Activated CD4-positive, alpha-beta T cell treated with anti-CD3 and anti-CD28 coated beads, Interleukin-2, Interleukin-4, amounts not matched to agents 100 ng/mL and 50 ng/mL, durations not matched to agents 16 hours and 8 hours (primary cell): ENCODE measurements around the gene MS4A3.
"Not testable (repeated sequence)": the region's sequence is repeated elsewhere in the genome, so short reads cannot be mapped to it uniquely, and the experiment has no call there.

Source experiments
- DNase-seq: peaks from one replicate; pipeline ENCODE4 v3.0.0-alpha.2; 2020; ENCODE audit warnings: low spot score

Gene MS4A3

DNA sequence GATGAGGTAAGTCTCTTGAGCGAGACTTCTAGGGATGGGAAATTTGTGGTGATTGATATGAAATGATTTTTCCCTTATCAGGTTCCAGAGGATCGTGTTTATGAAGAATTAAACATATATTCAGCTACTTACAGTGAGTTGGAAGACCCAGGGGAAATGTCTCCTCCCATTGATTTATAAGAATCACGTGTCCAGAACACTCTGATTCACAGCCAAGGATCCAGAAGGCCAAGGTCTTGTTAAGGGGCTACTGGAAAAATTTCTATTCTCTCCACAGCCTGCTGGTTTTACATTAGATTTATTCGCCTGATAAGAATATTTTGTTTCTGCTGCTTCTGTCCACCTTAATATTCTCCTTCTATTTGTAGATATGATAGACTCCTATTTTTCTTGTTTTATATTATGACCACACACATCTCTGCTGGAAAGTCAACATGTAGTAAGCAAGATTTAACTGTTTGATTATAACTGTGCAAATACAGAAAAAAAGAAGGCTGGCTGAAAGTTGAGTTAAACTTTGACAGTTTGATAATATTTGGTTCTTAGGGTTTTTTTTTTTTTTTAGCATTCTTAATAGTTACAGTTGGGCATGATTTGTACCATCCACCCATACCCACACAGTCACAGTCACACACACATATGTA, 39.1 kb downstream of the MS4A3 start:
- no peak for DNase-seq

DNA sequence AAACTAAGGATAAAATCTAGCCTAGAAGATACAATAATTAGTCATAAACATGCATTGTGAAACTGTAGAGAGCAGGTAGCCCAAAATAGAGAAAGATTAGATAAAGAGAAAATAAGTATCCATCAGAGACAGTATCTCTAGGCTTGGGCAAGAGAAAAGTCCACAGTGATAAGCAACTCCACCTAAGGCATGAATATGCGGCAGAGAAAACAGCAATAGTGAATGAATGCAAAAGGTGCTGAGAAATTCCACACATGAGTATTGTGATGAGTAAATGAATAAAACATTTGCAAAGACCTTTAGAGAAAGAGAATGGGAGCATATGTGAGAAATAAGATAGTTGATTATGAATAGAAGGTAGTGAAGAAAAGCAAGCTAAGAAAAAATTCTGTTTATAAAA, 40.7 kb downstream of the MS4A3 start:
- DNase-seq = no peak

DNA sequence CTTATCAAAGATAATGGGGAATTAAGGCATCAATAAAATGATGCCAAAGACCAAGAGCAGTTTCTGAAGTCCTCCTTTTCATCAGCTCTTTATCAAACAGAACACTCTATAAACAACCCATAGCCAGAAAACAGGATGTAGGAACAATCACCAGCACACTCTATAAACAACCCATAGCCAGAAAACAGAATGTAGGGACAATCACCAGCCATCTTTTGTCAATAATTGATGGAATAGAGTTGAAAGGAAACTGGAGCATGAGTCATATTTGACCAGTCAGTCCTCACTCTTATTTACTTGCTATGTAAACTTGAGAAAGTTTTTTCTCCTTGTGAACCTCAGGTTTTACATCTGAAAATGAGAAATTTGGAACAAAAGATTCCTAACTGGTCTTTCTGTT, 42.0 kb downstream of the MS4A3 start:
- DNase-seq = no peak

DNA sequence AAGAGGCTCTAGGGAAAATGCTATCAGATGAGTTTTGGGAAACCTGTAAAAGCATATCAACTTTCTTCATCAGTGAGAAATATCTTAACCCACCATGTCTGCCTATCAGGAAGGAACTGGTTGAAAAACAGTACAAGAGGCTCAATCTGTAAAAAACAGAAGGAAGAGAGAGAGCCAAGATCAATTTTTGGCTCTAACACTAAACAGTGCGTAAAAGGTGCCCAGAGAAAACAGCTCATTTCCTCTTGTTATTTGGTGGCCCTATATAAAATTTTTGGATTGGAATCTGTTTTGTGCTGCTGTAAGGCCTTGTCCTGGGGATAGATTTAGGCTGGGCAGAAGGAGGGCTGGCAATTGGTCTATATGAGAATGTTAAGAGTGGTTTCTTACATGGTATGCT, 44.1 kb downstream of the MS4A3 start:
- no peak for DNase-seq

DNA sequence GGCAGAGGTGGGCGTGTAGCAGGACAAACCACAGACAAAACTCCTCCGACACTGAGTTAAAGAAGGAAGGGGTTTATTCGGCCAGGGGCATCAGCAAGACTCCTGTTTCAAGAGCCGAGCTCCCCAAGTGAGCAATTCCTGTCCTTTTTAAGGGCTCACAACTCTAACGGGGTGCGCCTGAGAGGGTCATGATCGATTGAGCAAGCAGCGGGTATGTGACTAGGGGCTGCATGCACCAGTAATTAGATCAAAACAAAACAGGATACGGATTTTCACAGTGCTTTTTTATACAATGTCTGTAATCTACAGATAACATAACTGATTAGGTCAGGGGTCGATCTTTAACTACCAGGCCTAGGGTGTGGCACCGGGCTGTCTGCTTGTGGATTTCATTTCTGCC, 44.9 kb downstream of the MS4A3 start:
- DNase-seq = not testable (repeated sequence)

DNA sequence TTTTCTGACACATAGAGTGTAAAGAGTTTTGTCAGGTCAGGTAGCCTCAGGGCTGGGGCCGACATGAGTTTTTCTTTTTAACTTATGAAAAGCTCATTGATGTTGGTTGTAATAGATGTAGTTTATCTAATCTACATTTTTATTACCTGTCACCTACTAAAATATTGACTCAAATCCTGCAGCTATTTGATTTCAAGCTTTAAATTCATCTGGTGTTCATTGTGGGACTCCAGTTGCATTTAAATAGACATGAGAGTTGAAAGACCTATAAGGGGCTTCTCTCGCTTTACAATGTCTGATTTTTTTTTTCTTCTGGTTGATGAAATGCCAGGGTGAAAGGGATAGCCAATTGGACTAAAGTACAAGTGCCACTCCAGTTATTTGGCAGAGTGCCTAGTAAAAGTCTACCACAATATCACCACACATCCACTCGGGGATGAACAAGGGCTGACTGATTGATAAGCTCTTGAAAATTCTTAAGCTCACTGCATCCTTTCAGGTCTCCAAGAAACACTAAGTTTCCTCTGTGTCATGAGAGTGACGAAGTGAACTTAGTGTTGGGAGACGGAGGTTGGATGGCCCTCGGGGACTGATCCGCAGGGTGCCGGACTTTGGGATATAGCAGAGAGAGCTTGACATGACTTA, 48.1 kb downstream of the MS4A3 start:
- not testable (repeated sequence) for DNase-seq

DNA sequence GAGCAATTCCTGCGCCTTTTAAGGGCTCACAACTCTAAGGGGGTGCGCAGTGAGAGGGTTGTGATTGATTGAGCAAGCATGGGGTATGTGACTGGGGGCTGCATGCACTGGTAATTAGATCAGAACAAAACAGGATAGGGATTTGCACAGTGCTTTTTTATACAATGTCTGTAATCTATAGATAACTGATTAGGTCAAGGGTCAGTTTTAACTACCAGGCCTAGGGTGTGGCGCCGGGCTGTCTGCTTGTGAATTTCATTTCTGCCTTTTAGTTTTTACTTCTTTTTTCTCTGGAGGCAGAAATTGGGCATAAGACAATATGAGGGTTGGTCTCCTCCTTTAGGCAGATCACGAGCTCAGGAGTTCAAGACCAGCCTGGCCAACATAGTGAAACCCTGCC, 52.2 kb downstream of the MS4A3 start:
- DNase-seq = not testable (repeated sequence)

DNA sequence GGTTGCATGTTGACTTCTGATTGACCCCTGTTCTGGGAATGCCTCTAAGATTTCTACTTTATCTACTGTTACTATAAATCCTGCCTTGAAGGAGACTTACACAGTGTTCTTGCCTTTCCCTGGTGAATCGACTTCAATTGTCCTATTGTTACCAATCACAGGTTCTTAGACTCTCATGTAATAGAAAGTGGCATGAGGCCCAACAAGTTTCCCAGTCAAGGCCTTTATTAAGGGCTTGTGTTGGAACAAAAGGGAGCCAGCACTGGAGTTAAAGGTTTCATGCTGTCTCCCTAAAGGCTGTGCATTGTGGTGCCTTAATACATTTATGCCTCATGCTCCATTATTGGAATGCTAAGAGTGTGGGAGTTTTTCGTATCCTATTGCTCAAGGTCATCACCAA, 55.3 kb downstream of the MS4A3 start:
- DNase-seq = no peak

DNA sequence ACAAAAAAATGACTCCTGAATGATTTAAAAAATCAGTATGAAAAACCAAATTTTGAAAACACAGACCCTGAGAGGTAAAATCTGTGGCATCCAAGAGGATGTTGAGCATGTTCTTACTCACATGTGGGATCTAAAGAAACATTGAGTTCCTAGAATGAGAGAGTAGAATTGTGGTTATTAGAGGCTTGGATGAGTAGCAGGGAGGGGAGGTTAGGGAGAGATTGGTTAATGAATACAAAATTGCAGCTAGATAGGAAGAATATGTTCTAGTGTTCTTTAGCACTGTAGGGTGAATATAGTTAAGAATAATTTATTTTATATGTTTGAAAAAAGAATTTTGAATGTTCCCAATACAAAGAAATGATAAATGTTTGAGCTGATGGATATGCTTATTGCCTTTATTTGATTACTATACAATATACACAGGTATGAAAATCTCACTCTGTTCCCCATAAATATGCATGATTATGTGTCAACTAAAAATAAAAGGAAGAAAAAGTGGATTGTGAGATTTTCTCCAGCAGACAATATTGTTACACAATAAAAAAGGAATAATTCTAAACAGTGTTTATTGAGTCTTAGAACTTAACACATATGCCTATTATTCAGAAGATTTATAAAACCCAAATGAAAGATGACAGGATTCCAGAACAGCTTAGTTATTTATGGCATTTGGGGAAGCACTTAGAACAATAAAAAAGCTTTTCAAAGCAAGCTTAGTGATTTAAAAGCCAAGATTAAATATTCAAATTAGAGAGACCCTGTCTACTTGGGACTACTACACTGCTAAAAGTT, 60.7 kb downstream of the MS4A3 start:
- DNase-seq = no peak

DNA sequence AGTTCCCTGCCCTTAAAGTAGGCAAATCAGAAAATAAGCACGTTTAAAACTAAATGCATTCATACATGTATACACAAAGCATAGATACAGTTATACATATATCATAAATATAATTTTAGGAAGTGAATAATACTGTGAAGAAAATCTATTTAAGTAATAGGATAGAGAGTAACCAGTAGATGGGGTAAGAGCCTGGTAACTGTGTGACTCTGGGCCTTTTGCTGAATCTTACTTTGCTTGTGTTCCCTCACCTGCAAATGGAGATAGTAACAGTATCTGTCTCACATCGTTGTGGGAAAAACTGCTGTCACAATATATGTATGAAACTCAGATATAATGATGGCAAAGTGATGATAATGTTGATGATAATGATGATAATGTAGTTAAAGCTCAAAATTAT, 61.9 kb downstream of the MS4A3 start:
- DNase-seq = no peak

DNA sequence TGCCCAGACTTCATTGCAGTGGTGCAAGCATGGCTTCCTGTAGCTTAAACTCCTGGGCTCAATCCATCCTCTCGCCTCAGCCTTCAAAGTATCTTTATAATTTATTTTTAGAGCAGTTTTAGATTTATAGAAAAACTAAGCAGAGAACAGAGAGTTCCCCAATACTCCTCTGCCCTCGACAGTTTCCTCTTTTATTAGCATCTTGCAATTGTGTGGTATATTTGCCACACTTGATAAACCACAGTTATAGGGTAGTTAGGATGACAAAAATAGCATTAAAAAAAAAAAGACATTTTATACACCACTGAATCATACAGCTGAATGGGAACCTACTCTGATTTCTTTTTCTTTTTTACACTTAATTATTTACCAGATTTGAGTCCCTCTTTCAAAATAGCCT, 63.2 kb downstream of the MS4A3 start:
- no peak for DNase-seq
